Left hindlimb (tissue), 1 donor: ENCODE measurements around the gene AQP7.
"Not testable (repeated sequence)": the region's sequence is repeated elsewhere in the genome, so short reads cannot be mapped to it uniquely, and the experiment has no call there.

Experiments used
- DNase-seq: peaks from one replicate; pipeline ENCODE4 v3.0.0-alpha.2; 2018

AQP7 gene

GRCh38 chr9:33393581-33393980 is 8.8 kb downstream of the AQP7 start:
- DNase-seq = no peak

DNA sequence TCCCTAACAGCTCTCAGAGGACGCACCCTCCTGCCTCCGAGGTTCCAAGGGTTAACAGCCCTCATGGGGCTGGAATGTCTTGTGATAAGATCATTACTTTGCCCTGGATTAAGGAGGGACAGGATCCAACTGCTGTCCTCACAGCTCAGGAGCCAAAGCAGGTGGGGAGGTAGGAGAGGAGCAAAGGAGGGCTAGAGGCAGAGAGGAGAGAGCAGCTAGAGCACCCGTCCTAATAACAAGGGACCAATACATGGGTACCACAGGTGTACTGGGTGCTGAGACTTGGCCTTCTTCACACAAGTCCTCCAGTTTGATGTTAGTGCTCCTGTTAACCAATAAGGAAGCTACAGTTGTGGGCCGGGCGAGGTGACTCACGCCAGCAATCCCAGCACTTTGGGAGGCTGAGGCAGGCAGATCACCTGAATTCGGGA is 9.8 kb downstream of the AQP7 start:
- peak; percentile 19 for DNase-seq

- peak; percentile 77 for DNase-seq
Measured at GRCh38 chr9:33391111-33391771, 11.1 kb downstream of the AQP7 start.

GRCh38 chr9:33388110-33388994 is 14.0 kb downstream of the AQP7 start:
- peak; percentile 25 for DNase-seq

DNA sequence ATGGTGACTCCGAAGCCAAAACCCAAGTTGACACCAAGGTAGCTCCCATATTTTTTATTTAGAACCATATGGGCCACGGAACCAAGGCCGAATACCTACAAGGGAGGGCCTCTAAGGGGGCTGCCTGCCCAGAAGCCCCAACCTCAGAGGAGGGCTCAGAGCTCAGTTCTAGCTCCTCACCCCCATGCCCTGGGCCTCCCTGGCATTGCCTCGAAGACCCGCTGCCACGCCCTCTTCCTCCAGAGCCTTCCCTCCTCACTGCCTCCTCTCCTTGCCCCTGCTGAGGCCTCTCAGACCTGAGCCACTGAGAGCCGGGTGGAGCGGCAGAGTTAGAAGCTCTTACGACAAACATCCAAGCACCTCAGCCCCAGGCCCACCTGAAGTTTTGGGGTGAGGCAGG is 15.4 kb downstream of the AQP7 start:
- DNase-seq = peak; percentile 8

DNA sequence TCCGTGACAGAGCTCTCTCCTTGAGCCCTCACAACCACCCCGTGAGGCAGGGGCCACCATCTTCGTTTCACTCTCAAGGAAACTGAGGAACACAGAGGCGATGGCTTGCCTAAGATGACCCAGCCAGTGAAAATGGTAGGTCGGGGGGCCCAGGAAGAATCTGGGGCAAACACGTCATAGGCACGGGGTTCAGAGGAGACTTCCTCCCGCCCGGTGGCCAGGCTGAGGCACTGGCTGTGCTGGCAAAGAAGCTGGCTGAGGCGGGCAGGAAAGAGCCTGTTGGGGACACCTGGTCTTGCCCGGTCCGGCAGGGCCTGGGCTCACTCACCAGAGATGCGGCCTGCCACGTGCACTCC is 15.7 kb downstream of the AQP7 start:
- not testable (repeated sequence) for DNase-seq

DNA sequence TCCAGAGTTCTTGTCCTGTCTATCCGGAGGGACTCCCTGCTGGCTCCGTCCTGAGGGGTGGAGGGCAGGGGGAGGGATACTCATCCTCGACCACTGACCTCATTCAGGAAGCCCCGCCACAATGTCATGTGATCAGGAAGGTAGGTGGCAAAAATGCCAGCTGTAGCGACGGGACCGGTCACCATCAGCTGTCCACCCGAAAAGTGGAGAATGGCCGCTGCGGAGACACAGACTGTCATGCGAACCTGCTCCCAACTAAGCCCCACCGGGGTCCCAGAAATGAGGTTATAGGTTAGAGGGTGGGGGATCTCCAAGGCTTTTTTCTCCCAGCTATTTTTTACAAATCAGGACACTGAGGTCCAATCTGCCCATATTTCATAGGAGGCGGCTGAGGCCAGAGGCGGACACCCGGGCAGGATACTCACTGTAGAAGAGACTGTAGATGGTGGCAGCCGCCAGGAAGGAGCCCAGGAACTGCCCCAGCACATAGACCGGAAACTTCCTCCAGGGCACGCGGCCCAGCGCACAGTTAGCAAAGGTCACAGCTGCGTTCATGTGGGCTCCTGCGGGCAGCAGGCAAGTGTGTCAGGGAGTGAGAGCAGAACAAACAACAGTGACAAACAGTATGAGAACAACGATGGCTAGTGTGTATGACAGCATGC is 16.3 kb downstream of the AQP7 start:
- peak; percentile 12 for DNase-seq

- peak; percentile 17 for DNase-seq
Measured at GRCh38 chr9:33385536-33385935, 16.8 kb downstream of the AQP7 start.

GRCh38 chr9:33383396-33383795 is 19.0 kb downstream of the AQP7 start:
- not testable (repeated sequence) for DNase-seq

GRCh38 chr9:33382397-33382796 is 20.0 kb downstream of the AQP7 start:
- not testable (repeated sequence) for DNase-seq

- DNase-seq = no peak
Measured at GRCh38 chr9:33381231-33381791, 21.1 kb downstream of the AQP7 start.

- DNase-seq = no peak
Measured at GRCh38 chr9:33380390-33381094, 21.8 kb downstream of the AQP7 start.

- no peak for DNase-seq
Measured at GRCh38 chr9:33379666-33380389, 22.5 kb downstream of the AQP7 start.

DNA sequence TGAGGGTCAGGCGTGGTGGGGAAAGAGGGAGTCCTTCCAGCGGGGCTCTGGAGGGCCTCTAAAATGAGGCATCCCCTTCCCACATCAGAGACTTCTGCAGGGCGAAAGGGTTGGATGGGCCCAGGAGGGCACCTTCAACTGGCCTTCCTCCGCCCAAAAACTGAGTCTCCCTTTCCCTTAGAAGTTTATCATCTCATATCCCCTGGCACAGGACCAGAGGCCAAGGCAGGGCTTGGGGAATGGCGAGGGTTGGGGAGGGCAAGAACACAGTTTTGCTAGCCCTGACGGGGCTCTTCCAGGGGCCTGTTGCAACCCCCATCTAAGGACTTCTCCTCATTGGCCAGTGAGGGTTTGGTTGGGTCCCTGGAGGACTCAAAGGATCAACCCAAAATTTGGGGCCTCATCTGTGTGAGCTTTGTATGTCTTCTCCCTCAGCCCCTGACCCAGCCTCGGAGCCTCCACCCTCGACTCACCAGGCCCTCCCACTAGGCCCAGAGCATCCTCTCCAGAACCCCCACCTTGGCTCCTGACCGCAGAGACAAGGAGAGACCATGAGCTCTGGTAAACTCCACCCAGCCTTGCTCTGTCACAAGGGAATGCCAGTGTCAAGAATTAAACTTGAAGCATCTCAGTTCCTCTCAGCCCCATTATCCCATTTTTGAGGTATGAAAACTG is 24.1 kb downstream of the AQP7 start:
- no peak for DNase-seq

GRCh38 chr9:33377089-33377715 is 25.2 kb downstream of the AQP7 start:
- DNase-seq = no peak

DNA sequence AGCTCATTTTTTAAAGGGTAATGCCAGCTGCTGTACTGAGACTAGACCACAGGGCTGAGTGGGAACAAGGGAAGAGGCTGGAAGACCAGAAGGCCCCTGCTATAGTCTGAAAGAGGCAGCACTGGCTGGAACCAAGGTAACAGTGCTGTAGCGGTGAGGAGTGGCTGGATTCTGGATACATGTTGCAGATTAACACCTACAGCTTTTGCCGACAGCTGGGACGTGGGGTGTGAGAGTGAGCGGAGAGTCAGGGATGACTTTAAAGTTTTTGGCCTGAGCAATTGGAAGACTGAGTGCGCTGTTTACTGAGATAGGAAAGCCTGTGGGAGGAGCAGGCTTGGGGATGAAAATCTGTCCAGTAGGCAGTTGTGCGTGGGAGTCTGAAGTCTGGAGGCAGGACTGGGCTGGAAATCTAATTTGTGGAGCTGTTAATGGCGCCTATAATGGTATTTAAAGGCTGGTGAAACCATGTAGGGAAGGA is 26.5 kb downstream of the AQP7 start:
- no peak for DNase-seq

DNA sequence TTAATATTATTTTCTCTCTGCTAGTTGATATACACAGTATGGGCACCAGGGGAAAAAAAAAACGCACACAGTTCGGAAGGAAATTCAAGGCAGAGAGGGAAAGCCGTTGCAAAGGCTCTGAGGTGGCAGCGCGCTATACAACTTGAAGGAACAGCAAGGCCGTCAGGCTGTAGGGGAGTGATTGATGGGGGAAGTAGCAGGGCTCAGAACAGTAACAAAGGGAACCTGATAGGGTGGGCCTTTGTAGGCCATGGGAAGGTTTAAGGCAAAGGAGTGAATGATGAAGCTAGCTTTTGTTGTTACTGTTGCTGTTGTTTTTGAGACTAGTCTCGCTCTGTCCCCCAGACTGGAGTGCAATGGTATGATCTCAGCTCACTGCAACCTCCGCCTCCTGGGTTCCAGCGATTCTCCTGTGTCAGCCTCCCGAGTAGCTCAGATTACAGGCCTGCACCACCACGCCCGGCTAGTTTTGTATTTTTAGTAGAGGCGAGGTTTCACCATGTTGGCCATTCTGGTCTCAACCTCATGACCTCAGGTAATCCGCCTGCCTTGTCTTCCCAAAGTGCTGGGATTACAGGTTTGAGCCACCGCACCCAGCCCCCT is 27.0 kb downstream of the AQP7 start:
- no peak for DNase-seq

GRCh38 chr9:33374634-33375237 is 27.6 kb downstream of the AQP7 start:
- peak; percentile 73 for DNase-seq

DNA sequence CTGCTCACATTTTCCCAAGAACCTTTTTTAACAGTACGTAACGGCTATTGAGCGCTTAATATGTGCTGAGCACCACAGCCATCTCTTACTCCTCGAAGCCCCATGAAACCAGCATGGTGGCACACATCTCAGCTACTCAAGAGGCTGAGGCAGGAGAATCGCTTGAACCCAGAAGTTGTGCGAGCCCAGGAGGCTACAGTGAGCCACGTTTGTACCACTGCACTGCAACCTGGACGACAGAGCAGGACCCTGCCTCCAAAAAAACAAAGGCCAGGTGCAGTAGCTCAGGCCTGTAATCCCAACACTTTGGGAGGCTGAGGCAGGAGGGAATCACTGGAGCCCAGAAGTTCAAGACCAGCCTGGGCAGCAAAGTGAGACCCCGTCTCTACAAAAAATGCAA is 28.2 kb downstream of the AQP7 start:
- peak; percentile 6 for DNase-seq

- no peak for DNase-seq
Measured at GRCh38 chr9:33372900-33373299, 29.5 kb downstream of the AQP7 start.
